Nephron (organoid): ENCODE results near the gene TBC1D10A.

ENCODE experiments used
- H3K27ac Mint-ChIP-seq, 3 experiments: 2 replicates each; pipeline ENCODE4 v1.8.0; 2020; ENCODE audit warnings: mixed read lengths in 3 of 3, mild to moderate bottlenecking in 2 of 3, moderate library complexity in 1 of 3
- H3K27me3 Mint-ChIP-seq: 2 replicates; pipeline ENCODE4 v1.8.0; 2021; ENCODE audit warnings: low read depth, mild to moderate bottlenecking, moderate library complexity, mixed read lengths
- H3K36me3 Mint-ChIP-seq: 2 replicates; pipeline ENCODE4 v1.8.0; 2020; ENCODE audit warnings: low read depth, mixed read lengths
- H3K4me1 Mint-ChIP-seq: 2 replicates; pipeline ENCODE4 v1.8.0; 2020; ENCODE audit warnings: mixed read lengths
- H3K4me3 Mint-ChIP-seq, 3 experiments: 2 replicates each; pipeline ENCODE4 v1.8.0; 2020; ENCODE audit warnings: mild to moderate bottlenecking in 3 of 3, mixed read lengths in 3 of 3, moderate library complexity in 2 of 3
- H3K9me3 Mint-ChIP-seq: 2 replicates; pipeline ENCODE4 v1.8.0; 2020; ENCODE audit warnings: mixed read lengths
- CTCF ChIP-seq, 3 experiments: fragments of 200-600 bp; sonication (generic); IDR thresholded peaks; one replicate each; pipeline ENCODE4 v1.5.0; 2021; ENCODE audit warnings: antibody characterized with exemption in 3 of 3; ENCODE audit not compliant: unreplicated experiment in 3 of 3

Gene TBC1D10A

DNA sequence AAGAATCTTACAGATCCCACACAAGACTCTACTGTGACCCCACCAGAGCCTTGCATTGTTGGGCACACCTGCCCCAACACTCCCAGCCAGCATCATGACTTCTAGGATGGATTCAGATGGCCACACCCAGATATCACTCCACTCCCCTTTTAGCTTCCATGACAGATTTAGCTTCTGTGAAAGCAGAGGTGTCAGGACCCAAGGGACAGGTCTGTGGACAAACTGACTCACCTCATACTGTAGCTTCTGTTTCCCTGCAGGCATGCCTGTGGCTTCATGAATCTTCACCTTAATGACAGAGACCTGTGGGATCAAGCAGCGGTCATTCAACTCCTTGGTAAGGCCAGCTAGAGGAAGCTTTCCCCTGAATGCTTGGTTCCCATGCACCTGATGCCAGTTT, 8.5 kb upstream of the TBC1D10A start:
- H3K36me3 Mint-ChIP-seq: peaks cover 77% of the 10 kb centered on the region
- no peaks in the 10 kb centered on the region for H3K27me3 Mint-ChIP-seq
- TF ChIP-seq CTCF (IDR thresholded peaks at IDR 0.05; ENCODE audit: unreplicated experiment in 3 of 3): no peak
- H3K4me1 Mint-ChIP-seq: peaks cover 4% of the 10 kb centered on the region
- H3K4me3 Mint-ChIP-seq: no peak overlapping the region
- H3K9me3 Mint-ChIP-seq: no peaks in the 10 kb centered on the region
- H3K27ac Mint-ChIP-seq: no peak overlapping the region

DNA sequence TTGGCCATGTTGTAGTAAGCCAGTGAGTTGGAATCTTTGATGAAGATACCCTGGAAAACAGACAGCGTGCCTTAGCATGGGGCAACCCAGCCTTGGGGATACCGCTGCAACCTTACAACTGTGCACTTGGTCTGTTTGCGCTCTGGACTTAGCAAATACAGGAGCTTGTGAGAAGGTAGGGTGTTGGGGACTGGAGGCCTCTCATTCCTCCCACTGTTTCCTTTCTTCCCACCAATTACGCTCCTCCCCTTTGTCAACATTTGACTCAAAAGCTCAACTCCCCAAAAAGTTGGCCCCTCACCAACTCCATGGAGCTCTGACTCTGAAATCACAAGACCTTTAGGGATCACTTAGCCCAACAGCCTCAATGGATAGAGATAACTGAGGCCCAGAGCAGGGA, 7.9 kb upstream of the TBC1D10A start:
- Mint-ChIP-seq H3K27me3 (no peaks in the 10 kb centered on the region), H3K4me3 (no peak overlapping the region), H3K27ac (no peak overlapping the region), H3K9me3 (no peaks in the 10 kb centered on the region), H3K36me3 (peaks cover 74% of the 10 kb centered on the region), H3K4me1 (peaks cover 4% of the 10 kb centered on the region)
- no peak for TF ChIP-seq CTCF (IDR thresholded peaks at IDR 0.05; ENCODE audit: unreplicated experiment in 3 of 3)

- Mint-ChIP-seq H3K4me3 (no peak overlapping the region), H3K27me3 (no peaks in the 10 kb centered on the region), H3K4me1 (peaks cover 5% of the 10 kb centered on the region), H3K27ac (no peak overlapping the region), H3K9me3 (no peaks in the 10 kb centered on the region), H3K36me3 (peaks cover 65% of the 10 kb centered on the region)
- no peak for TF ChIP-seq CTCF (IDR thresholded peaks at IDR 0.05; ENCODE audit: unreplicated experiment in 3 of 3)
Observed at GRCh38 chr22:30333707-30334087, 7.0 kb upstream of the TBC1D10A start.

GRCh38 chr22:30332994-30333706, 6.4 kb upstream of the TBC1D10A start:
- H3K27me3 Mint-ChIP-seq: no peaks in the 10 kb centered on the region
- no peak overlapping the region for H3K4me3 Mint-ChIP-seq
- peaks cover 10% of the 10 kb centered on the region for H3K4me1 Mint-ChIP-seq
- no peak overlapping the region for H3K27ac Mint-ChIP-seq
- H3K36me3 Mint-ChIP-seq: peaks cover 59% of the 10 kb centered on the region
- no peaks in the 10 kb centered on the region for H3K9me3 Mint-ChIP-seq
- no peak for TF ChIP-seq CTCF (IDR thresholded peaks at IDR 0.05; ENCODE audit: unreplicated experiment in 3 of 3)

- no peaks in the 10 kb centered on the region for H3K27me3 Mint-ChIP-seq
- peaks cover 16% of the 10 kb centered on the region for H3K4me1 Mint-ChIP-seq
- H3K9me3 Mint-ChIP-seq: no peaks in the 10 kb centered on the region
- H3K27ac Mint-ChIP-seq: no peak overlapping the region
- peaks cover 53% of the 10 kb centered on the region for H3K36me3 Mint-ChIP-seq
- no peak for TF ChIP-seq CTCF (IDR thresholded peaks at IDR 0.05; ENCODE audit: unreplicated experiment in 3 of 3)
- H3K4me3 Mint-ChIP-seq: no peak overlapping the region
Observed at GRCh38 chr22:30332551-30332950, 5.8 kb upstream of the TBC1D10A start.

DNA sequence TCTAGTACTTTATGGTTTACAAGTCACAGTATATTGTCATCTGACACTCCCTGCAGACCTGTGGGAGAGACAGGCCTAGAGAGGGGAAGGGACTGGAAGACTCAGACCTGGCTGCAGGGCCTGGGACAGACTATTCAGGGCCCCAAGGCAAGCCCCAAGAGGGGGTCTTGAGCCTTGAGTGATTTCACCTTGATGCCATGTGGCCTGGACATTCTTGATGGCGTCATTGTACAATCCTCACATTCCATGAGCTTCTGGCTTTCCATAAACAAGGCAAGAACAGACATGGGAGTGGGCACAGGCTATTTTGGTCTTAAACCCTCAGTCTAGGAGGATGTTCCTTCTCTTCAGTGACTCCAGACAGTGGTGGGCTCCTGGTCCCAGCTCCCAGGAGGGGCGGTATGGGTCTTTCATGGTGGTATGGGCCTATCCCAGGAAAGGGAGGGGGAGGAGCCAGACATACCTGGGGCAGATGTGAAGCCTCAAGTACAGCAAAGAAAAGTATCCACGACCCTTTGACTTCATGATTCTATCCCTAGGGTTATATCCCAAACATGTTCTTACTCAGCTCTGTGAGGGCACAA, 1.8 kb upstream of the TBC1D10A start:
- Mint-ChIP-seq H3K27ac (no peak overlapping the region), H3K36me3 (peaks cover 14% of the 10 kb centered on the region), H3K27me3 (no peaks in the 10 kb centered on the region), H3K9me3 (no peaks in the 10 kb centered on the region), H3K4me1 (peaks cover 36% of the 10 kb centered on the region), H3K4me3 (peak overlapping the region; percentile 24 to 78 (median 50))
- TF ChIP-seq CTCF (IDR thresholded peaks at IDR 0.05; ENCODE audit: unreplicated experiment in 3 of 3): no peak
